CD14-positive monocyte (primary cell): ENCODE measurements around the gene HAND2. TPM values are rescaled to one million over a fixed set of nuclear protein-coding genes. Genes with fewer than 3 reads are reported as not detected.

Experiments
- DNase-seq, 3 donors: peaks; one replicate each; pipeline ENCODE4 v3.0.0-alpha.2; 2011 to 2022
- H2AFZ ChIP-seq: 2 replicates; pipeline ENCODE4 v1.6.0; 2012; ENCODE audit warnings: mild to moderate bottlenecking, low read depth, low read length, inconsistent platforms; ENCODE audit not compliant: insufficient read depth, poor library complexity, severe bottlenecking
- H3K27ac ChIP-seq, 2 donors: 1 replicate in 1 of 2; 2 replicates in 1 of 2; pipeline ENCODE4 v1.5.1; 2012 to 2013; ENCODE audit warnings: low read length in 2 of 2, control low read depth in 1 of 2, inconsistent platforms in 1 of 2, low read depth in 1 of 2, mild to moderate bottlenecking in 1 of 2
- H3K27me3 ChIP-seq, 2 donors: one replicate each; pipeline versions ENCODE4 v1.6.0 to v1.6.1; 2011 to 2013; ENCODE audit warnings: low read length in 2 of 2; ENCODE audit not compliant: control insufficient read depth in 2 of 2, insufficient read depth in 2 of 2
- H3K36me3 ChIP-seq, 2 donors: replicated peaks in 1 of 2; 1 replicate in 1 of 2; 2 replicates in 1 of 2; pipeline versions ENCODE4 v1.5.1 to v1.6.1; 2012 to 2013; ENCODE audit warnings: low read length in 2 of 2, control low read depth in 1 of 2, inconsistent platforms in 1 of 2, mild to moderate bottlenecking in 1 of 2; ENCODE audit not compliant: insufficient read depth in 2 of 2, control insufficient read depth in 1 of 2
- H3K4me1 ChIP-seq, 2 donors: 1 replicate in 1 of 2; 2 replicates in 1 of 2; pipeline versions ENCODE4 v1.5.1 to v1.6.1; 2012 to 2013; ENCODE audit warnings: low read length in 2 of 2, control low read depth in 1 of 2, inconsistent platforms in 1 of 2, mild to moderate bottlenecking in 1 of 2, moderate library complexity in 1 of 2; ENCODE audit not compliant: insufficient read depth in 2 of 2, control insufficient read depth in 1 of 2
- H3K4me2 ChIP-seq: replicated peaks from 2 replicates; pipeline ENCODE3; 2012; ENCODE audit warnings: low read length, moderate library complexity, mild to moderate bottlenecking; ENCODE audit not compliant: poor library complexity, severe bottlenecking; ENCODE audit errors: extremely low read depth
- H3K4me3 ChIP-seq, 3 experiments: fragments of 200-600 bp in 1 of 3; sonication (generic) in 1 of 3; replicated peaks in 1 of 3; 1 replicate in 2 of 3; 2 replicates in 1 of 3; pipeline ENCODE4 v1.5.1; 2011 to 2013; ENCODE audit warnings: low read length in 3 of 3, mild to moderate bottlenecking in 3 of 3, control low read depth in 2 of 3, low read depth in 2 of 3, inconsistent platforms in 1 of 3, moderate library complexity in 1 of 3
- H3K79me2 ChIP-seq: 2 replicates; pipeline ENCODE4 v1.6.0; 2012; ENCODE audit warnings: mild to moderate bottlenecking, control low read depth, inconsistent platforms, low read length, moderate library complexity; ENCODE audit not compliant: insufficient read depth
- H3K9ac ChIP-seq: 2 replicates; pipeline ENCODE4 v1.6.0; 2017; ENCODE audit warnings: low read length, mild to moderate bottlenecking; ENCODE audit not compliant: insufficient read depth, poor library complexity, severe bottlenecking
- H3K9me3 ChIP-seq, 2 donors: replicated peaks in 1 of 2; 1 replicate in 1 of 2; 2 replicates in 1 of 2; pipeline versions ENCODE4 v1.5.1 to v1.6.1; 2012 to 2013; ENCODE audit warnings: low read length in 2 of 2, control low read depth in 1 of 2; ENCODE audit not compliant: control insufficient read depth in 1 of 2, insufficient read depth in 1 of 2
- H4K20me1 ChIP-seq: 2 replicates; pipeline ENCODE4 v1.6.0; 2012; ENCODE audit warnings: mild to moderate bottlenecking, low read length, control low read depth, moderate library complexity; ENCODE audit not compliant: insufficient read depth
- H3K27ac Mint-ChIP-seq, 7 donors: one replicate each; pipeline ENCODE4 v1.8.0; 2020; ENCODE audit warnings: mild to moderate bottlenecking in 7 of 7, mixed read lengths in 7 of 7, moderate library complexity in 6 of 7, inconsistent platforms in 2 of 7
- H3K27me3 Mint-ChIP-seq, 3 donors: one replicate each; pipeline ENCODE4 v1.8.0; 2021 to 2022; ENCODE audit warnings: low read depth in 3 of 3, mild to moderate bottlenecking in 3 of 3, mixed read lengths in 3 of 3, moderate library complexity in 3 of 3, inconsistent platforms in 1 of 3
- H3K36me3 Mint-ChIP-seq, 2 donors: one replicate each; pipeline ENCODE4 v1.8.0; 2020; ENCODE audit warnings: mixed read lengths in 2 of 2, inconsistent platforms in 1 of 2, mild to moderate bottlenecking in 1 of 2
- H3K4me1 Mint-ChIP-seq: one replicate; pipeline ENCODE4 v1.8.0; 2020; ENCODE audit warnings: mild to moderate bottlenecking, mixed read lengths
- H3K4me3 Mint-ChIP-seq, 2 donors: one replicate each; pipeline ENCODE4 v1.8.0; 2020; ENCODE audit warnings: mild to moderate bottlenecking in 2 of 2, mixed read lengths in 2 of 2, moderate library complexity in 1 of 2
- H3K9me3 Mint-ChIP-seq, 7 donors: one replicate each; pipeline ENCODE4 v1.8.0; 2020 to 2022; ENCODE audit warnings: mixed read lengths in 7 of 7, mild to moderate bottlenecking in 6 of 7, moderate library complexity in 6 of 7, inconsistent platforms in 2 of 7
- CTCF ChIP-seq: fragments of 200-600 bp; IDR thresholded peaks from one replicate; pipeline ENCODE4 v1.8.0; 2022; ENCODE audit warnings: antibody characterized with exemption, mild to moderate bottlenecking
- WGBS: methylation state at CpG from one replicate; pipeline ENCODE4 v1.1.5; 2013; ENCODE audit warnings: missing lambda C conversion rate; ENCODE audit not compliant: insufficient coverage; 5-methylcytosine and 5-hydroxymethylcytosine counted together
- intact Hi-C, 2 donors: fragments of 100-400 bp; cut with micrococcal nuclease; formaldehyde crosslinking; loops; one replicate each; pipeline versions ENCODE4 v1.15.0 to v1.15.1; 2023
- polyA plus RNA-seq, 3 donors: library from polyadenylated mRNA; depleted of rRNA in 1 of 3; unstranded in 2 of 3; stranded (reverse) in 1 of 3; fragments of 300-500 nt in 2 of 3; fragments of >200 nt in 1 of 3; fragmentation: Illumina TruSeq in 2 of 3; gene quantifications; 1 replicate in 2 of 3; 2 replicates in 1 of 3; pipeline ENCODE4 v1.2.3, GENCODE V29; 2012 to 2021

Gene HAND2
- polyA plus RNA-seq, 3 donors: not detected

DNA sequence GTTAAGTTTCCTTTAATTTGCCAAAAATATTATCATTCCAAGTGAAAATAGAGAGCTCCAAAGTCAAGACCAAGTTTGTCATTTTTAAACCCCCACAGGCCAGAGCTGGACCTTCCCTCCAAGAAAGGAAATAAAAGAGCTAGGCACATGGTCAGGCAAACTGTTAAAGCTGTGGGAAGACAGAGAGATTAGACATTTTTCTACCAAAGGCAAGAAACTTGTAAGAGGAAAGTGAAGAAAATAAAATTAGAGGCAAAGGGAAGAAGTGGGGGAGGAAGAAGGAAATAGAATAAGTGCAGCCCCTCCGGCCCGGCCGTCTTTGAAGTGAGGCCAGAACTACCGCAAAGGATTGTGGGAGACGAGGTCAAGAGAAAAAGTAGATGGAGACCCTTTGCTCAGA is 47.9 kb upstream of the HAND2 start:
- H3K79me2 ChIP-seq: no peaks in the 10 kb centered on the region

GRCh38 chr4:173575482-173576152 is 45.6 kb upstream of the HAND2 start:
- no peaks in the 10 kb centered on the region for H3K36me3 ChIP-seq
- H3K4me3 Mint-ChIP-seq: peak overlapping the region in 1 of 2 donors; percentile 26

More for the DNA sequence above, 47.9 kb upstream of the HAND2 start:
- Histone ChIP-seq H3K27me3 (peaks cover 17 to 21% of the 10 kb centered on the region in 2 donors), H3K27ac (no peak overlapping the region), H2AFZ (no peak overlapping the region), H3K4me3 (no peak overlapping the region), H3K4me2 (no peak overlapping the region), H4K20me1 (no peaks in the 10 kb centered on the region), H3K9me3 (no peaks in the 10 kb centered on the region), H3K36me3 (no peaks in the 10 kb centered on the region), H3K4me1 (no peaks in the 10 kb centered on the region), H3K9ac (no peak overlapping the region)
- no peak overlapping the region for H3K4me3 Mint-ChIP-seq
- H3K4me1 Mint-ChIP-seq: no peaks in the 10 kb centered on the region
- peaks cover 9 to 25% (median 14%) of the 10 kb centered on the region in 3 donors for H3K27me3 Mint-ChIP-seq
- 90% methylated on average over 5 of the region's 5 CpGs for WGBS
- H3K27ac Mint-ChIP-seq: no peak overlapping the region
- TF ChIP-seq CTCF: no peak
- no peak for DNase-seq
- no peaks in the 10 kb centered on the region for H3K9me3 Mint-ChIP-seq
- no peaks in the 10 kb centered on the region for H3K36me3 Mint-ChIP-seq
- intact Hi-C loops: no loop called here

More at GRCh38 chr4:173575482-173576152, 45.6 kb upstream of the HAND2 start:
- Mint-ChIP-seq H3K9me3 (no peaks in the 10 kb centered on the region), H3K27me3 (peaks cover 12 to 38% (median 14%) of the 10 kb centered on the region in 3 donors), H3K27ac (no peak overlapping the region), H3K4me1 (no peaks in the 10 kb centered on the region), H3K36me3 (no peaks in the 10 kb centered on the region)
- H3K4me3 ChIP-seq: no peak overlapping the region
- no peak for TF ChIP-seq CTCF
- H2AFZ ChIP-seq: no peak overlapping the region
- no peaks in the 10 kb centered on the region for H3K79me2 ChIP-seq
- H3K4me1 ChIP-seq: no peaks in the 10 kb centered on the region
- WGBS: no CpG with 5 or more reads among the region's 5 CpGs
- H3K9ac ChIP-seq: no peak overlapping the region
- no peaks in the 10 kb centered on the region for H3K9me3 ChIP-seq
- intact Hi-C loops: no loop called here
- no peaks in the 10 kb centered on the region for H4K20me1 ChIP-seq
- no peak overlapping the region for H3K4me2 ChIP-seq
- peaks cover 26 to 40% of the 10 kb centered on the region in 2 donors for H3K27me3 ChIP-seq
- no peak overlapping the region for H3K27ac ChIP-seq
- no peak for DNase-seq
